ENCODE measurements around the gene RHBDD1.

Gene RHBDD1

GRCh38 chr2:226847090-226847489, 11.2 kb downstream of the RHBDD1 start:
- DNase-seq = no peak

GRCh38 chr2:226847511-226847910, 11.7 kb downstream of the RHBDD1 start:
- no peak for DNase-seq

- no peak for DNase-seq
These were observed 13.5 kb downstream of the RHBDD1 start for GRCh38 chr2:226849349-226849748.

GRCh38 chr2:226850024-226850423, 14.2 kb downstream of the RHBDD1 start:
- no peak for DNase-seq

- no peak for DNase-seq
These were observed 19.9 kb downstream of the RHBDD1 start for GRCh38 chr2:226855787-226856186.

- DNase-seq = no peak
These were observed 24.2 kb downstream of the RHBDD1 start for GRCh38 chr2:226860087-226860486.

- no peak for DNase-seq
These were observed 26.8 kb downstream of the RHBDD1 start for GRCh38 chr2:226862623-226863022.

GRCh38 chr2:226865273-226865672, 29.4 kb downstream of the RHBDD1 start:
- no peak for DNase-seq

- DNase-seq = no peak
These were observed 29.9 kb downstream of the RHBDD1 start for GRCh38 chr2:226865710-226866109.

GRCh38 chr2:226868331-226869162, 32.7 kb downstream of the RHBDD1 start:
- DNase-seq = no peak

- no peak for DNase-seq
These were observed 33.5 kb downstream of the RHBDD1 start for GRCh38 chr2:226869371-226869770.

GRCh38 chr2:226873051-226873620, 37.3 kb downstream of the RHBDD1 start:
- DNase-seq = no peak

- DNase-seq = no peak
These were observed 38.0 kb downstream of the RHBDD1 start for GRCh38 chr2:226873826-226874225.

GRCh38 chr2:226874749-226875148, 38.9 kb downstream of the RHBDD1 start:
- no peak for DNase-seq

- no peak for DNase-seq
These were observed 39.8 kb downstream of the RHBDD1 start for GRCh38 chr2:226875438-226876225.

GRCh38 chr2:226877491-226877890, 41.6 kb downstream of the RHBDD1 start:
- no peak for DNase-seq

GRCh38 chr2:226881287-226881686, 45.4 kb downstream of the RHBDD1 start:
- no peak for DNase-seq

GRCh38 chr2:226882606-226883005, 46.8 kb downstream of the RHBDD1 start:
- DNase-seq = no peak

- no peak for DNase-seq
These were observed 47.5 kb downstream of the RHBDD1 start for GRCh38 chr2:226883296-226883795.

- no peak for DNase-seq
These were observed 48.3 kb downstream of the RHBDD1 start for GRCh38 chr2:226884166-226884565.

- DNase-seq = no peak
These were observed 50.0 kb downstream of the RHBDD1 start for GRCh38 chr2:226885769-226886435.

- no peak for DNase-seq
These were observed 52.1 kb downstream of the RHBDD1 start for GRCh38 chr2:226887940-226888339.

GRCh38 chr2:226888378-226888965, 52.6 kb downstream of the RHBDD1 start:
- DNase-seq = no peak
